ENCODE measurements around the gene PROKR1. TPM values are rescaled to one million over a fixed set of nuclear protein-coding genes. Genes with fewer than 3 reads are reported as not detected.

Gene PROKR1
- total RNA-seq, 6 experiments from 2014 or later, result not detected

DNA sequence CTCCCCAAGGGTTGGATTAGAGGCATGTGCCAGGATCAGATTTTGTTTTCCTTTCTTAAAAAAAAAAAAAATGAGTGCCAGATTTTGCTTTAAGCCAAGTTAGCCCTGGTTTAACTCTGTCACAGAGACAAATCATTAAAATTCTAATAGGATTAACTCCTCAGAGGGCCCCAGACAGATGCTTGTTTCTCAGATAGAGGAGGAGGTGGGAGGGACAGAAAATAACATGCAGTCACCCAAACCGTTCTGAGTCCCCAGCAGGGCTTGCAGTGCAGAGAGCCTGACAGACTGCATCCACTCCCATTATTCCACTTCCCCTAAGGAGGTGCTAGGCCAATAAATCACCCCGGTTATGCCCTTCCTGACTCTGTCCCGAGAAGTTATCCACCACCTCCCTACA, 6.3 kb upstream of the PROKR1 start:
- no peak overlapping the region for H3K27ac Mint-ChIP-seq
- TF ChIP-seq, protein P1, sequence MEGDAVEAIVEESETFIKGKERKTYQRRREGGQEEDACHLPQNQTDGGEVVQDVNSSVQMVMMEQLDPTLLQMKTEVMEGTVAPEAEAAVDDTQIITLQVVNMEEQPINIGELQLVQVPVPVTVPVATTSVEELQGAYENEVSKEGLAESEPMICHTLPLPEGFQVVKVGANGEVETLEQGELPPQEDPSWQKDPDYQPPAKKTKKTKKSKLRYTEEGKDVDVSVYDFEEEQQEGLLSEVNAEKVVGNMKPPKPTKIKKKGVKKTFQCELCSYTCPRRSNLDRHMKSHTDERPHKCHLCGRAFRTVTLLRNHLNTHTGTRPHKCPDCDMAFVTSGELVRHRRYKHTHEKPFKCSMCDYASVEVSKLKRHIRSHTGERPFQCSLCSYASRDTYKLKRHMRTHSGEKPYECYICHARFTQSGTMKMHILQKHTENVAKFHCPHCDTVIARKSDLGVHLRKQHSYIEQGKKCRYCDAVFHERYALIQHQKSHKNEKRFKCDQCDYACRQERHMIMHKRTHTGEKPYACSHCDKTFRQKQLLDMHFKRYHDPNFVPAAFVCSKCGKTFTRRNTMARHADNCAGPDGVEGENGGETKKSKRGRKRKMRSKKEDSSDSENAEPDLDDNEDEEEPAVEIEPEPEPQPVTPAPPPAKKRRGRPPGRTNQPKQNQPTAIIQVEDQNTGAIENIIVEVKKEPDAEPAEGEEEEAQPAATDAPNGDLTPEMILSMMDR (IDR thresholded peaks at IDR 0.05), result no peak
- no peaks in the 10 kb centered on the region for H3K9me3 Mint-ChIP-seq
- no peaks in the 10 kb centered on the region for H3K36me3 Mint-ChIP-seq (ENCODE audit: low read depth)
- H3K4me3 Mint-ChIP-seq, result no peak overlapping the region
- no peaks in the 10 kb centered on the region for H3K4me1 Mint-ChIP-seq (ENCODE audit: low read depth)
- H3K27me3 Mint-ChIP-seq (ENCODE audit: insufficient read depth), result peaks cover 32% of the 10 kb centered on the region
- no peak for DNase-seq

DNA sequence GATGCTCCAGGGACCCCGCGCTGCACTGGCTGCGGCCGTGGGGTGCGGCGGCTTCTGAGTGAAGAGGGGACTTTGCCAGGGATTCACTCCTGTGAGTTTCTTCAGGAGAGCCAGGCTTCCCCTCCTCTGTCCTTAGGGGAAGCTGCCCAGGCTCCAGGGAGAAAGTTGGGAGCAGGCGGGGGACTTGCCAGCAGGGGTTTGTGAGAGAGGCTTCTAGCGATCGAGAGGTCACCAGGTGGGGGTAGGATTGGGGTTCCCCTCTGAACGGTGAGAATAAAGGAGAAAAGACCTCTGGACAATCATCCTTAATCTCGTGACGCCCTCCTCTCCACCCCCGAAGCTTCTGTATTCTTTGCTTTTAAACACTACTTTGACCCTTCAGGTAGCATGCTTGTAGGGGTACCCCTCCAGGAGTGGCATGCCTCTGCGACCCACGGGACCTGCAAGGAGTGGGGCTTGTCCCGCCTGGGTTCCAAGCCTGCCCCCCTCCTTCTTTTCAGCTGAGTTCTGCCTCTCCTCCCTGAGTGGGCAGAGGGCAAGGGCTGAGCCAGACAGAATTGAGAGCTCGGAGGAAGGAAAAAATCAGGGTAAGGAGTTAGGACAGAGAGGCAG, 601 bp downstream of the PROKR1 start:
- H3K9me3 Mint-ChIP-seq, result no peaks in the 10 kb centered on the region
- H3K27me3 Mint-ChIP-seq (ENCODE audit: insufficient read depth), result peaks cover 37% of the 10 kb centered on the region
- no peak for DNase-seq
- no peak overlapping the region for H3K4me3 Mint-ChIP-seq
- no peaks in the 10 kb centered on the region for H3K4me1 Mint-ChIP-seq (ENCODE audit: low read depth)
- no peaks in the 10 kb centered on the region for H3K36me3 Mint-ChIP-seq (ENCODE audit: low read depth)
- TF ChIP-seq, protein P1 (IDR thresholded peaks at IDR 0.05), result no peak
- no peak overlapping the region for H3K27ac Mint-ChIP-seq

DNA sequence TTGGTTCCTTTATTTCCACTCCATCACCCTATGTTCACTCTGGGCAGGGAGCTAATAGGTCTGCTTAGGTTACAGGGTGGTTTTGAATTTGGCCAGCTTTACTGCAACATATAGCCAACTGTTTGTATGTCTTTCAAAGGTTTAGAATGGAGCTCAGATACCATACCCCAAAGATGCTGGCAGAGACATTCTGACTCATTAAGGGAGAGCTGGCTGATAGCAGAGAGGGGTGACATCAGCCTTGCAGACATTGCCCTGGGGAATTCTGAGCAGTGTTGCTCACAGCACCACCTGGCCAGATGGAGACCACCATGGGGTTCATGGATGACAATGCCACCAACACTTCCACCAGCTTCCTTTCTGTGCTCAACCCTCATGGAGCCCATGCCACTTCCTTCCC, 2.1 kb downstream of the PROKR1 start:
- H3K4me3 Mint-ChIP-seq, result no peak overlapping the region
- H3K36me3 Mint-ChIP-seq (ENCODE audit: low read depth), result no peaks in the 10 kb centered on the region
- TF ChIP-seq, protein P1 (IDR thresholded peaks at IDR 0.05), result no peak
- H3K27me3 Mint-ChIP-seq (ENCODE audit: insufficient read depth), result peaks cover 43% of the 10 kb centered on the region
- H3K4me1 Mint-ChIP-seq (ENCODE audit: low read depth), result no peaks in the 10 kb centered on the region
- no peaks in the 10 kb centered on the region for H3K9me3 Mint-ChIP-seq
- no peak for DNase-seq
- no peak overlapping the region for H3K27ac Mint-ChIP-seq

DNA sequence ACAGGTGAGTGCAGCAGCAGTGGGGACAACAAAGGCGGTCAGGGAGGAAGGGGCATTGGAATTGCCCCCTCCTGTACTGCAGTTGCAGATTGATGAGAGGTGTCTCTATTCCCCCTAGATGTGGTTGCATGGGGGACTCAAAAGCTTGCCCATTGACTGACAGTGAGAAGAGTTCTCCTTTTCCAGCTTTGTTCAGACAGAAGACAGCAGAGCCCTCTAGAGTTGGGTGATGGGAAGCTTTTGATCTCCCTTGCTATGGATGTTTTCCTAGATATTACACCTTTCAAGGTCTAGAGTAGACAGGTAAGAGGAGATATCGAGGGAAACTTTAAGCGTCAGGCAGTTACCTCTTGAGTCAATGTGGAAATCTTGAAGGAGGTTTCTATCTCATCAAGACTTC, 2.9 kb downstream of the PROKR1 start:
- peaks cover 44% of the 10 kb centered on the region for H3K27me3 Mint-ChIP-seq (ENCODE audit: insufficient read depth)
- no peaks in the 10 kb centered on the region for H3K36me3 Mint-ChIP-seq (ENCODE audit: low read depth)
- no peak overlapping the region for H3K27ac Mint-ChIP-seq
- no peak for DNase-seq
- TF ChIP-seq, protein P1 (IDR thresholded peaks at IDR 0.05), result no peak
- no peaks in the 10 kb centered on the region for H3K4me1 Mint-ChIP-seq (ENCODE audit: low read depth)
- H3K4me3 Mint-ChIP-seq, result no peak overlapping the region
- no peaks in the 10 kb centered on the region for H3K9me3 Mint-ChIP-seq

DNA sequence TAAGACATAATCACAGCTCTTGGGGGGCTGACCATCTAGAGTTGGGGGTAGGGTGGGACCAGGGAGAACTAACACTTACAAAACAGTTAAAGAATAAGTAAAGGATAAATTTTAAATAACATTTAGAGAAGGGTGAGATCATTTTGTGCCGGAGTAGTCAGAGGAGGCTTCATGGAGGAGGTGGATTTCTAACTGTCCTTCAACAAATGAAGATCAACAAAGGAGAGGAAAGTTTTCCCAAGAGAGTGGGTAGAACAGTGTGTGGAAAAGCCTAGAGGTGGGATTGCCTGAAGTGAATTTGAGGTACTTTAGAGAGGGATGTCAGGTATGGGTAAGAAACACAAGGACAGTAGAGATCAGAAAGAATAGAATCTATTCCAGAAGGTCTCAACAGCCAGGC, 7.3 kb downstream of the PROKR1 start:
- no peak overlapping the region for H3K27ac Mint-ChIP-seq
- H3K9me3 Mint-ChIP-seq, result no peaks in the 10 kb centered on the region
- H3K27me3 Mint-ChIP-seq (ENCODE audit: insufficient read depth), result peaks cover 24% of the 10 kb centered on the region
- H3K4me3 Mint-ChIP-seq, result no peak overlapping the region
- H3K36me3 Mint-ChIP-seq (ENCODE audit: low read depth), result no peaks in the 10 kb centered on the region
- TF ChIP-seq, protein P1 (IDR thresholded peaks at IDR 0.05), result no peak
- no peaks in the 10 kb centered on the region for H3K4me1 Mint-ChIP-seq (ENCODE audit: low read depth)
- no peak for DNase-seq

DNA sequence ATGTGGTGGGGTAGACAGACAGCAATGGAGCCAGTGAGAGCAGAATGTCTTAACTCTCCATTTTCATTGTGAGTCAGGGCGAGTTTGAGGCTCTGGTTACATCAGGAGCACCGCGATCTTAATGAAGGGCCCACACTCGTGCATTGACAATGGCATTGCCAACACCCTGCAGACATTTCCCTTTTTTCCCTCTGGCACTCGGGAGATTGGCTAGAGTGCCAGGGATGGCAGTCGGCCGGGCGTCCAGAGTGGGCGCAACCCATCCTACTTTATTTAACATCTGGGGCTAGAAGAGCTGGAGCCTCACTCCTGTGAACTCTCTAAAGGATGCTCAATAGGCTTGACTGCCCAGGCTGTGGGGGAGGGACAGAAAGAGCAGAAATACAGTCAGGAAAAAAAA, 9.7 kb downstream of the PROKR1 start:
- TF ChIP-seq, protein P1 (IDR thresholded peaks at IDR 0.05), result no peak
- Mint-ChIP-seq H3K4me1 (ENCODE audit: low read depth) (no peaks in the 10 kb centered on the region), H3K27me3 (ENCODE audit: insufficient read depth) (peaks cover 22% of the 10 kb centered on the region), H3K36me3 (ENCODE audit: low read depth) (no peaks in the 10 kb centered on the region), H3K27ac (no peak overlapping the region), H3K4me3 (no peak overlapping the region), H3K9me3 (no peaks in the 10 kb centered on the region)
- DNase-seq, result no peak
